Measurements from ENCODE around the gene TMA7. TPM values are rescaled to one million over a fixed set of nuclear protein-coding genes. Genes with fewer than 3 reads are reported as not detected.

TMA7 gene
- total and polyA plus RNA-seq, 2 of the 13 experiments (the other 11 are each of a cell fraction or from before 2014, with no cell fraction given), result 100 to 486 TPM

- TF ChIP-seq ZNF891 (CRISPR knock-in tag; IDR thresholded peaks at IDR 0.05), result 0 out of 2 replicates have a peak, but pooled peaks have one; percentile 42
- no peak for TF ChIP-seq NCOR1 (IDR thresholded peaks at IDR 0.05; ENCODE audit: borderline replicate concordance, low read length)
- TF ChIP-seq PHF8 (CRISPR knock-in tag; IDR thresholded peaks at IDR 0.05), result peak; percentile 95
- no peak for TF ChIP-seq ZNF609 (CRISPR knock-in tag; IDR thresholded peaks at IDR 0.05; ENCODE audit: borderline replicate concordance)
- peak; percentile 74 for TF ChIP-seq SP2 (CRISPR knock-in tag; IDR thresholded peaks at IDR 0.05)
- TF ChIP-seq ZNF460 (CRISPR knock-in tag; IDR thresholded peaks at IDR 0.05; ENCODE audit: borderline replicate concordance), result no peak
- TF ChIP-seq ZNF761 (CRISPR knock-in tag; conservative IDR thresholded peaks at IDR 0.05), result peak; percentile 51; the same call in 1 of the 2 replicates
- peak; percentile 80; the same call in 1 of the 2 replicates for TF ChIP-seq E2F2 (CRISPR knock-in tag; IDR thresholded peaks at IDR 0.05; ENCODE audit: borderline replicate concordance)
- peak; percentile 76 for TF ChIP-seq UBTF (CRISPR knock-in tag; IDR thresholded peaks at IDR 0.05)
- peak; percentile 79; the same call in 1 of the 2 replicates for TF ChIP-seq ZNF766 (CRISPR knock-in tag; IDR thresholded peaks at IDR 0.05; ENCODE audit: borderline replicate concordance)
- peak; percentile 91 for TF ChIP-seq ASH2L (IDR thresholded peaks at IDR 0.05; ENCODE audit: insufficient read length, low read depth, low read length)
- no peak for TF ChIP-seq ZNF292 (CRISPR knock-in tag; IDR thresholded peaks at IDR 0.05; ENCODE audit: borderline replicate concordance, low read depth)
- peak; percentile 57 for TF ChIP-seq XRCC5 (optimal IDR thresholded peaks at IDR 0.05; ENCODE audit: low read length)
- TF ChIP-seq ZNF414 (CRISPR knock-in tag; IDR thresholded peaks at IDR 0.05), result no peak
- TF ChIP-seq KLF11 (CRISPR knock-in tag; IDR thresholded peaks at IDR 0.05), result no peak
- no peak for TF ChIP-seq NFE2L2 (IDR thresholded peaks at IDR 0.05; ENCODE audit: low read length)
- no peak; the same call in none of the 2 replicates for TF ChIP-seq ZBTB20 (CRISPR knock-in tag; IDR thresholded peaks at IDR 0.05; ENCODE audit: borderline replicate concordance, low read depth)
- 0 out of 2 replicates have a peak, but pooled peaks have one; percentile 16 for TF ChIP-seq TEF (CRISPR knock-in tag; IDR thresholded peaks at IDR 0.05)
These were observed 6.6 kb downstream of the TMA7 start, which contains the start of gene ATRIP (continued) for GRCh38 chr3:48446425-48447193.
